GM21723 (cell line): Measurements from ENCODE around the gene RIMBP2.
"Not testable (repeated sequence)": the region's sequence is repeated elsewhere in the genome, so short reads cannot be mapped to it uniquely, and the experiment has no call there.

ENCODE experiments used
- ATAC-seq: cut with Tn5 transposase; IDR thresholded peaks from one replicate; pipeline ENCODE4 v1.9.1; 2021; ENCODE audit warnings: mild to moderate bottlenecking, moderate library complexity; ENCODE audit not compliant: unreplicated experiment

The RIMBP2 gene

GRCh38 chr12:130606231-130606630, 109.9 kb downstream of the RIMBP2 start:
- ATAC-seq = no peak

GRCh38 chr12:130603396-130603965, 112.6 kb downstream of the RIMBP2 start:
- ATAC-seq = no peak

- no peak for ATAC-seq
Measured at GRCh38 chr12:130602251-130602650, 113.8 kb downstream of the RIMBP2 start.

- no peak for ATAC-seq
Measured at GRCh38 chr12:130601327-130601726, 114.8 kb downstream of the RIMBP2 start.

GRCh38 chr12:130596241-130596640, 119.9 kb downstream of the RIMBP2 start:
- no peak for ATAC-seq

- no peak for ATAC-seq
Measured at GRCh38 chr12:130595566-130595965, 120.5 kb downstream of the RIMBP2 start.

- no peak for ATAC-seq
Measured at GRCh38 chr12:130593056-130593455, 123.0 kb downstream of the RIMBP2 start.

- ATAC-seq = no peak
Measured at GRCh38 chr12:130592641-130593040, 123.5 kb downstream of the RIMBP2 start.

GRCh38 chr12:130591736-130592135, 124.4 kb downstream of the RIMBP2 start:
- ATAC-seq = no peak

- no peak for ATAC-seq
Measured at GRCh38 chr12:130590685-130591084, 125.4 kb downstream of the RIMBP2 start.

GRCh38 chr12:130589540-130590317, 126.4 kb downstream of the RIMBP2 start:
- ATAC-seq = no peak

- no peak for ATAC-seq
Measured at GRCh38 chr12:130588696-130589539, 127.2 kb downstream of the RIMBP2 start.

- ATAC-seq = no peak
Measured at GRCh38 chr12:130587966-130588365, 128.1 kb downstream of the RIMBP2 start.

GRCh38 chr12:130584475-130584874, 131.6 kb downstream of the RIMBP2 start:
- ATAC-seq = not testable (repeated sequence)

- no peak for ATAC-seq
Measured at GRCh38 chr12:130583800-130584199, 132.3 kb downstream of the RIMBP2 start.

GRCh38 chr12:130583317-130583716, 132.8 kb downstream of the RIMBP2 start:
- no peak for ATAC-seq

- ATAC-seq = no peak
Measured at GRCh38 chr12:130582286-130582685, 133.8 kb downstream of the RIMBP2 start.

GRCh38 chr12:130581782-130582181, 134.3 kb downstream of the RIMBP2 start:
- no peak for ATAC-seq

- ATAC-seq = no peak
Measured at GRCh38 chr12:130579231-130579630, 136.9 kb downstream of the RIMBP2 start.

- no peak for ATAC-seq
Measured at GRCh38 chr12:130577351-130577750, 138.7 kb downstream of the RIMBP2 start.

- no peak for ATAC-seq
Measured at GRCh38 chr12:130576371-130576816, 139.7 kb downstream of the RIMBP2 start.

GRCh38 chr12:130574402-130574801, 141.7 kb downstream of the RIMBP2 start:
- ATAC-seq = no peak
